Head of caudate nucleus (tissue), 42 donors: ENCODE results near the gene CCDC85A.

Experiments used
- DNase-seq, 42 donors: peaks; one replicate each; pipeline versions ENCODE4 v3.0.0 to v3.0.0-alpha.2; 2020 to 2021; ENCODE audit warnings: mixed read lengths in 7 of 42
- intact Hi-C: fragments of 100-400 bp; cut with DNase I; formaldehyde crosslinking; loops from one replicate; pipeline ENCODE4 v1.15.0; 2022

The CCDC85A gene

DNA sequence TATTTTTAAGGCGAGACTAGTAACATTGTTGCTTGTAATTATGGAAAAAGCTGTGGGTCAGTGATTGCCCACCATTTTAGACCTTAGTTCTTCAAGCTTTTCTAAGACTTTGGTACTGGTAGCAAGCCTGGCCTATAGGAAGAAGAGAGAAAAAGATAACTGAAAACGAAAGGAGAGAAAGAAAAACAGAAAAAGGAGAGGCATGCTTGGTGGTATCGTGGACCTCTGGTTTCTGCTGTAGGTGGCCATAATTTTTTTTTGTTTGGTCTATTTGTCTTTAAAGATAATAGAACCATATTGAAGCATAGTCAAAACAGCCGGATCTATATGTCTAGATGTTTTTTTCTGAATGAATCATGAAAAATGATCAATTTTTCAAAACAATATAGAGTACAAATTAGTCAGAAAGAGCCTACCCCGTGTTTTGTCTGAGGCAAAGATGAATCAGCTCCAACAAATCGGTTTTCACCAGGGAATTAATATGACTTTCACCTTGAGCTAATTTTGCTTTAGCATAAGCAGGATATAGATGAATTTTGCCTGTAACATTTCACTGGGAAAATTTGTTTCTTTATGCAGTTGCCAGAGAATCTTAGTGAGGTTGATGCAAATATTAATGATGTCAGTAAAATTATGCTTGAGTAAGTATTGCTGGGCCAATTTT is 45.7 kb downstream of the CCDC85A start:
- no peak for DNase-seq
- intact Hi-C loops = no loop called here

DNA sequence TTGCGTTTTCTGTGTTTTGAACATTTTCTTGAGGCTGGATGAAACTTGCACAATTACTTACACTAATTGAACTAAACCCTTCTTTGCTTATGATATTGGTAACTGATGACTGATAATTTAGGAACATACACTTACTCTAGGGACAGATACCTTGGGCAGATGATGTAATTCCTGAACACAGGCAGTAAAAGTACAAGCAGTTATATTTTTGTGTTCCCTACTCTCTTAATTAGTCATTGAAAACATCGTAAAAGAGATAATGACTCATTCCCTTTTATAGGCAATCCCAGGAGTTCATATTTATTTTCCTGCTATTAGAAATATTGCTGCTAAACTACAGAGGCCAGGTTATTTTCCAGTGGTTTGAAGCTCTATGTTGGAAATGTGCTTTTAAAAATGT is 46.4 kb downstream of the CCDC85A start:
- intact Hi-C loops = no loop called here
- DNase-seq = no peak

DNA sequence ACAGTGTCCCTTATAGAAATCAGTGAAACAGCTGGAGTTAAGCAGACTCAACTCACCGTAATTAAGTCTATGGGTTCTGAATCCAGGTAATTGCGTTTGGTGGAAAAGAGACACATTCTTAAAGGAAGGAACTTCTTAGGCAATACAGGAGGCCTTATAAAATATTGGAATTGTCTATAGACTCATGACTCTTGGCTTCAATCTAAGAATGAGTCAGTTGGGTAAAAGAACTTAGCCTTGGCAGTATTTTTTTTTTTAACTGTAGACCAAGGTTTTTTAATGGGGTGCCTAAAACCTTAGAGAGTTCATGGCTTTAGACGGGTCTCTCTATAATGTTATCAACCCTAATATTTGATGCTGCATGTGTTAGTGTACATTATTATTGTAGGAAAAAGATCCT is 47.6 kb downstream of the CCDC85A start:
- DNase-seq = no peak
- intact Hi-C loops = no loop called here

DNA sequence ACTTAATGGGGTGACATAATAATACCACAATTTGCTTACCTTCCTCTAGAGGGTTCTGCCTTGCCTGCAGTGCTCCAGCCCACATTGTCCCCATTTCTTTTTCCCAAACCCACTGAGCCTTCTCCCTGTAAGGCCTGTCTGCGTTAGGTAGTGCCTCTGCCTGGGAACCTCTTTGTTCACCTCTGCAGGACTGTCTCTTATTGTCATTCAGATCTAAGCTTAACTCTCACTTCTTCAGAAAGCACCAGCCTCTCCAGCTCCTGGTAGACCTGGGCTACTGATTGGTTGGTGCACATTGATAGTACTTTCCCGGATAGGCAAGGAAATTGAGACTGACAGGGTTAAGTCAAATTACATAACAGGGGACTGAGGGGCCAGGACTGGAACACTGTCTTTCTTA is 49.1 kb downstream of the CCDC85A start:
- no peak for DNase-seq
- intact Hi-C loops = no loop called here

DNA sequence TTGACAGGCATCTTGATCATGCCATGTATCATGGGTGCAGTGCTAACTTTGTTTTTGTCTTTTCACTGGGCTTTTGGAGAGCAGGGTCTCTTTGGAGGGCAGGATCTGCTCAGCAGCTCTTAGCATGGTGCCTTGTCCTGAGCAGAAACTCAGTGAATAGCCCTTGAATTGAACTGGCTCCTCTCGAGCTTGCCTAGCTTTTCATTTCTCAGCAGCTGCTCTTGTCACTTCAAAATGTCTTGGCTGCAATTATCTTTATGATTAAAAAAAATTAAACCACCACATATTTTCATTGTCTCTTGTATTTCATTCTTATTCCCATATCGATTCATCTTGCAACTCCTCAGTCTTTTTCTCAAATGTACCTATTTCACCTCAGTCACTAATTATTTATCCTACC is 50.5 kb downstream of the CCDC85A start:
- DNase-seq = no peak
- intact Hi-C loops = no loop called here

DNA sequence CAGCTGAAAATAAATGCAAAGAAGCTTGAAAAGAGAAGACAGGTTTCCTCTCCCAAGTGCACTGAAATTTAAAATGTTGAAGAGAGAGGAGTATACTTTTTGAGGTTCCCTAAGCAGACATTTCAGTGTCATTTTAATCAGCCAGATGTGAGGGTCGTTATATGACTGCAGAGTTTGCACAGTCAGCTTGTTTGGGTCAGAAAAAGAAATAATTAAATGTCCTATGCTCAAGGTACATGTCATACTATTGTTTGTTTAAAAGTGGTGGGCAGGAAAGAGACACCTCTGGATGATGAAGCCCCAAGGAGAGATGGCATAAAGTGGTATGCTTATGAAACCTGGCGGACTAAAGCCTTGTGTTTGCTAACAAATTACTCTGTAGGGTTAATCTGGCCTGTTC is 55.2 kb downstream of the CCDC85A start:
- intact Hi-C loops = no loop called here

DNA sequence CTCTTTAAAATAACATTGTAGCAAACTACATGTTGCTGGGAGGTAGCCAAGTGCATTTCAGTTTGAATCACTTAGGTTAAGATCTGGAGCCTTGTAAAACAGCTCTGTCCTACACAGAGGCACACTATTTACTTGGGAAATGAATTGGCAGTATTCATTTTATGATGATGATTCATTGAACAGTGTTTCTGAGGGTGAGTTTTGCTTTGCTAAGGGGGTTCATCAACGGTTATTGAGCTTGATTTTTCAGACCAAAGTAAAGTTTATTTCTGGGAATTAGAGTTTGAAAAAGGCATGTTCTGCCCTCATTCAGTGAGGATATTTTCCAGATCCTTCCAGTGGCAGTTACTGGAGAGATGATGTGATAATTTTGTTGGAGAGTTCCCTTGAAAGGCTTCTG is 55.6 kb downstream of the CCDC85A start:
- intact Hi-C loops = no loop called here
- DNase-seq = no peak

More for the DNA sequence above, 55.2 kb downstream of the CCDC85A start:
- DNase-seq = no peak

DNA sequence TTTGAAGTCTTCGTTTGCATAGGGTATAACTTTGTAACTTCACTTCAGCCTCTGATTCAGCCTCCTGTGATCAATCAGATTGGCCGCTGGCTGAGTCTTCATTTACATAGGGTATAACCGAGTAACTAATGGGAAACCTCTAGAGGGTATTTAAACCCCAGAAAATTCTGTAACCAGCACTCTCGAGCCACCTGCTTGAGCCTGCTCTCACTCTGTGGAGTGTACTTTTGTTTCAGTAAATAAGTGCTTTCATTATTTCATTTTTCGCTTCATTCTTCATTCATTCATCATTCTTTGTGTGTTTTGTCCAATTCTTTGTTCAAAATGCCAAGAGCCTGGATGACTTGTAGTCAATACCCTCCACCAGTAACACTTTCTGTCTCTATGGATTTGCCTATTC is 56.4 kb downstream of the CCDC85A start:
- DNase-seq = no peak
- intact Hi-C loops = no loop called here

DNA sequence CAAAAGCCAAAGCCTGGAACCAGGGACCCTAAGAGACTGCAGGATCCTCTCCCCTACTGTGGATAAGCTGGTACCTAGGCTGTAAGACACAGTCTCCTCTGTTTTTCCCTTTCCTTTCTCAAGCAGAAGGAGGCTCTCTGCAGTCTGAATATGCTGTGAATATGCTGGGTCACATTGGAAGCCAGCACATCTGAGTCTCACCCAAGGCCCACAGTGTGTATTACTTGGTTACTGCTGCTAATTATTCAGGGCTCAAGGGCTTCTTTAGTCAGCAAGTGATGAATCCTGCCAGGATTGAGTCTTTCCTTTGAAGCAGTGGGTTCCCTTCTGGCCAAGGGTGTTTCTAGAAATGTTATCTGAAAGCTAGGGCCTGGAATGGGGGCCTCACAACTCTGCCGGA is 60.7 kb downstream of the CCDC85A start:
- intact Hi-C loops = no loop called here
- no peak for DNase-seq

DNA sequence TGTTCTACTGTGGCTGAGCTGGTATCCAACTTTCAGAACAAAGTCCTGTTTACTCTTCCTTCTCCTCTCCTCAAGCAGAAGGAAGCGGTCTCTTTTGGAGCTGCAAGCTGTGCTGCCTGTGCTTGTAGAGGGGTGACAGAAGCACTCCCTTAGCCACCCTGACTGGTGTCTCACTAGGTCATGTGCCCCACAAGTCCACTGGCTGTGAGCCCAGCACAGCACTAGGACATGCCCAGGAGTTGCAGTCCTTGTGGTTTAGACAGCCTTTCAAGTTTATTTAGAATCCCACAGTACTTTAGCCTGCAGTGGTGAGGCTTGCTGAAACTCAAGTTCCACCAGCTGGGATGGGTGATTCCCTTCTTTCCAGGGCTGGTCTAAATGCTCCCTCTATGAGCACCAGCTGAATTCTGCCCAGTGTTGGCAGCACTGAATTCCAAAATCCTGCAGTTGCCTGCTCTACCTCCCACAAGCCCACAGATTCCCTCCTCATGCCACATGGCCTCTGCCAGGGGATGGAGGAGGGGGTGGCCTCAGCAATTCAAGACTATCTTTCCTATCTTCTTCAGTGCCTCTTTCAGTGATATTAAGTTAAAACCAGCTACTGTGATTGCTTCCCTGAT is 61.2 kb downstream of the CCDC85A start:
- peak in 4 of 42 donors; percentile 3 to 27 (median 14) for DNase-seq
- intact Hi-C loops = no loop called here

DNA sequence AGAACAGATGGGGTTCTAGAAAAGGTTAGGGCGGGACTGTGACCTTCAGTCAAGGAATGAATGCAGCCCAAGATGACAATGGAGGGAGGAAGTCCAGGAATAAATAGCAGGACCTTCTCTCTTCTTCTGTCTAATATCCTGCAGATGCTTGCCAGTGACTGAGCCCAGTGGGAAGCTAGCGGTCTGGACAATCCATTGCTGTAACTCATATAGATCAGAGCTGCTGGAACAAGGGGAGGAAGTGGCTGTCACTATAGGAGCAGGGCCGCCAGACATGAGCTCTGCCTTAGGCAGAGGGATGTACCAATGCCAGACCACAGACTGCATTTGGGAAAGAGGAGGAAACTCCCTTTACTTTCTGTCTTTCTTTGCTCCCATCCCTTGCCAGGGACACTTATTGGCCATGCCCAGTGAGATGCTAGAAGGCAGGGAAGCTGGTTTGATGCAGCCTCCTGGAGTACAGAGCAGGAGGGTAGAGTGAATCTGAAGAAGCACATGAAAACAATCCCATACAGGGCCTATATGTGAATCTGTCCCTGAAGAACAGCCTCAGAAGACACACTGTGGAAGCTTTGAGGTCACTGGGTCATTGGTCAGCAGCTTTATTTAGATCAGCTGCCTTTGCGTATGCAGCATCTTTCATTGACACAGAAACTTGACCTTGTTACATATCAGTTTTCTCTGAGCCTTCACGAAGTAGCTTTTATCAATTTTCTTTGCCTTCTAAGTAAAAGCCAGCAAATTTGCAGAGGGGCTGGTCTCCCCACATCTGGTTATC is 65.4 kb downstream of the CCDC85A start:
- intact Hi-C loops = no loop called here
- DNase-seq = no peak

DNA sequence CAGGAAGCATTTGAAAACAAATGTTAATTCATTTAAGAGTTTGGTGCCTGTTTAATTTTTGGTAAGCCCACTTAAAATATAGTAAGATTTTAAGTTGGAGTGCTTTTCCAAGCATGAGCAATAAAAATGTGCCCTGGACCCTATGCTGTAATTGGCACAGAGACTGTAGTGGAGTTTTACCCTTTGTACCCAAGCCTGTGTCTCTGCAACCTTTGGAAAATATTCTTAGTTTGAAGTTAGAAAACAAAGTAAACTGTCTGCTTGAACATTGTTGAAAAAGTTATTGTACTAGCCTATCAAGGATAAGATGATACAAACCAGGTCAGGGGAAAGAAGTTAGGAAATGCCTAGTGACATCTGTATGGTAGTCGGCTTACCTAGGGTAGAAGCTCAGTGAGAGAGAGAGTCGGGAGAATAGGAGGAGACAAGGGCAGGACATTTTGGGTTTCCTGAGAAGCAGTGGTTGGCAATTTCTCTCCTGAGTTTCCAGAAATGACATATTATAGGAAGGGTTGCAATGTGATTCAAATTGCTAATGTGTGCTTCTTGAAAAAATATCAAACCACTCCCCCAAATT is 66.5 kb downstream of the CCDC85A start:
- DNase-seq = no peak
- intact Hi-C loops = no loop called here

DNA sequence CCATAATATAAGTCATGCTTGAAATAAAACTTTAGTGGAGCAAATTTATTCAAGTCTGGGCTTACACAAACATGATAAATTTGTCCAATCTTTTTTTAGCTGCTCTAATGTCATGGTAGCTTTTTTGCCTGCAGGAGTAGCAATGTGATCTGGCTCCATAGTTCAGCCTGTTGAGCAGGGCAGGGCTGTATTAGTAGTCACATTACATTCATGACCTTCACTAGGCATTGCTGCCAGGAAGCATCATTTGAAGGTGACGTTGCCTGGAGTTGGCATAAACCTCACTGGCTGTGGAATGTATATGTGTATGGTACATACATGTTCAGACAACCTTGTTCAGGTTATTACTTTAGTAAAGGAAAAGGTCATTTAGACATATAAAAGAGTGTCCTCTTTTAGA is 76.6 kb downstream of the CCDC85A start:
- DNase-seq = no peak
- intact Hi-C loops = no loop called here

DNA sequence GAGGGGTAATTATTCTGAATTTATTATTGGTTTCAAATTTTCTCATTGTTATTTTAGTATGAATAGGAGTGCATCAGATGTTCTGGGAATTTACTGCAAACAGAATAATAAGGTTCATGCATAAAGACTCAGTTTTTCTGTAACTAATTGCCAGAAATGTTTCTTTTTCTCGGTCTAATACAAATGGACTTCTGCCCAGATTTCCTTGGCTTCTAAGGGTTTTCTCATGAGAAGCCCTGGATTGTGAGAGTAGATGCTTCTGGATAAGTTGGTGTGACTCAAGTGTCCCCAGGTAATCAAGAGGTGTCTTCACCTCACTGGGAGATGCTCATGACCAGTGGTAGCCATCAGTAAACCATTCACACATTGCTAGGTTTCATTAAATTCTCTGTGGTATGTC is 78.5 kb downstream of the CCDC85A start:
- intact Hi-C loops = no loop called here
- DNase-seq = no peak

DNA sequence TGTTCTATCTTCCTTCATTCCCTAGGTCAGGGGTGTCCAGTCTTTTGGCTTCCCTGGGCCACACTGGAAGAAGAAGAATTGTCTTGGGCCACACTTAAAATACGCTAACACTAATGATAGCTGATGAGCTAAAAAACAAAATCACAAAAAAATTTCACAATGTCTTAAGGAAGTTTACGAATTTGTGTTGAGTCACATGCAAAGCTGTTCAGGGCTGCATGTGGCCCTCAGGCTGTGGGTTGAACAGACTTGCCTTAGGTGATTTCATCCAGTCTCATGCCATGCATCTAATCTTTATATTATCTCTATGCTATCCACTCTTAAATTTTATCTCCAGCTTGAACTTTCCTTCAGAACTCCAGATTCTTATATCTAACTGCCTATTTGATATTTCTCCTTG is 80.1 kb downstream of the CCDC85A start:
- intact Hi-C loops = no loop called here
- DNase-seq = no peak

DNA sequence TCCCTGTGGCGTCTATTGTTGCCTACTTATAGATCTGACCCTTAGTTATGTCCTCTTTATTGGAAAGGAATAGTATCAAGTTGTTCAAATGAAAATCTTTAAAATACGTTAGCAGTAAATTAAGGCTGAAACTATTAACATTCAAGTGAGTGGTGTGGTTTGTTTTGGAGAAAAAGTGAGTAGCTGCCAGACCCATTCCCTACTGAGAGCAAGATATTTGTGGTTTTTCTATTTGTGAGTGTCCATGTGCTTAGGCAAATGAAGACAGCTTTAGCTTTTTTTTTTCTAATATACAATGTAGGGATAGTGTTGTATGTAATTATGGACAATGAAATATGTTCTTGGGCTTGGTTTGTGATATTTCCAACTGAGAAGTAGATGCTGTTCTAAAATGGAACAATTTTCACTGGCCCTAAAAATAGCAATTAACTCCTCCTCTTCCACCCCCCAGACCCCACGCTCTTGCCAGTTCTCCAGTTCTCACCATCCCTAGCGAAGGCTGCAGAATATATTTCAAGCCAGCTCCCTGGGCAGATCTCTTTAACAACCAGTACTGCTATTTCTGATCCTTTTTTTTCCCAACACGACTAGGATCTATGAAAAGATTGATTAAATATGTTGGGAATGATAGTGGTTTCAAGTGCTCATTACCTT is 83.1 kb downstream of the CCDC85A start:
- intact Hi-C loops = no loop called here
- no peak for DNase-seq

DNA sequence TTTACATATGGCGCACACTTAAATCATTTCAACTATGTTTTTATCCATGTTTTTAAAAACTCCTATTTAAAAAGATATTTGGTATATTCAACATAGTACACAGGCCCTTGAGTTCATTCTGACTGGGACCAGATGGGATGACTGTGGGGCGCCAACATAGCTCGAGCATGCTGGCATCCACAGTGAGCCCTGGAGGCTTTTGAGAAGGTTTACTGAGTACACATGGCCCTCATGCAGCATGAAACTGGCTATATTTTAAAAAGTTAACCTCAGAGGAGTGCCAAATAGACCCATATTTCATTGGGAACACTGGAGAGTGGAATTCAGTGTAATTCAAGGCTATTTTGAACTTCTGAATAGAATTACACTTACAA is 83.6 kb downstream of the CCDC85A start:
- DNase-seq = no peak
- intact Hi-C loops = no loop called here

DNA sequence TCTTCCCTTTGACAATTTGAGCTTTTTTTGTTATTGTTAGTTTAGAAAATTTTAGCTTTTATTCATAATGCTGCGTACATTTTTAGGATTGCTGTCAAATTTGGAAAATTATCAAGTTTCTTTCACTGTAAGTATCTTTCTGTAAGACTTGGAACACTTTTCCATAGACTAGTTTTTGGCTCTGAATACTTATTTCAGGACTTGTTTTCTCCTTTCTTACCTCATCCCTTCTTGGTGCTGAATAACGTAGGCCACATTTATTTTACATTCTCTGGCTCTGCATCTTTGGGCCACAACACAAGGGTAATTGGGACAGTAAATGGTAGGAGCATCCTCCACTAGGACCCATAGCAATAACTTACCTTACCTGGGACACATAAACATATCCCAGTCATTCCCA is 85.1 kb downstream of the CCDC85A start:
- DNase-seq = no peak
- intact Hi-C loops = no loop called here

DNA sequence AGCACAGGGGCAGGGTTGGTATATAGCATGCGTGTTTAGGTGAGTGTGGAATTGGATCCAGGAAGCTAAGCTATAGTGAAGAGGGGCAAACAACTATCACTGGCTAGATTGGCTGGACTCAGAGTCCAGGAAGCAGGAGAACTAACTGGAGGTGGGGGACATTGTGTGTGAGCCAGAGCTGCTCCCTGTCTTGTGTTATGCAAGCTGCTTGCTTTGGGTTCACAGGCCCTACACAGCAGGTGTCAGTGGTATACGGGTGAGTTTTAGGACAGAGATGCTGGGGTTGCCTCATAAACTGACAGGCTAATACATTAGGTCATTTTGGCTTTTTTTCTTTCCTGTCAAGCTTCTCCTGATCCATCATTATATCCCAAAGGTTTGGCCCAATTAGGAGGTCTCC is 87.5 kb downstream of the CCDC85A start:
- DNase-seq = no peak
- intact Hi-C loops = no loop called here

DNA sequence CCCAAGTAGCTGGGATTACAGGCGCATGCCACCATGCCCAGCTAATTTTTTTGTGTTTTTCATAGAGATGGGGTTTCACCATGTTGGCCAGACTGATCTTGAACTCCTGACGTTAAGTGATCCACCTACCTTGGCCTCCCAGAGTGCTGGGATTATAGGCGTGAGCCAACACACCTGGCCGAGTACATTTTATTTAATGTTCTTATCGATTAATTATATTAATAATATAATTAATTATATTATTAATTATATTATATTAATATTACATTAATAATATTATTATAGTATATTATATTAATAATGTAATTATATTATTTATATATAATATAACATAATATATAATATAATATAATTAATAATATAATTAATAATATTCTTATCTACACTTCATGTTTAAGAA is 101.4 kb downstream of the CCDC85A start:
- intact Hi-C loops = no loop called here
- no peak for DNase-seq
